ENCODE data around the gene PREX1. TPM values are rescaled to one million over a fixed set of nuclear protein-coding genes. Genes with fewer than 3 reads are reported as not detected.

The PREX1 gene
- polyA plus RNA-seq, 1 donor: 9.9 TPM

DNA sequence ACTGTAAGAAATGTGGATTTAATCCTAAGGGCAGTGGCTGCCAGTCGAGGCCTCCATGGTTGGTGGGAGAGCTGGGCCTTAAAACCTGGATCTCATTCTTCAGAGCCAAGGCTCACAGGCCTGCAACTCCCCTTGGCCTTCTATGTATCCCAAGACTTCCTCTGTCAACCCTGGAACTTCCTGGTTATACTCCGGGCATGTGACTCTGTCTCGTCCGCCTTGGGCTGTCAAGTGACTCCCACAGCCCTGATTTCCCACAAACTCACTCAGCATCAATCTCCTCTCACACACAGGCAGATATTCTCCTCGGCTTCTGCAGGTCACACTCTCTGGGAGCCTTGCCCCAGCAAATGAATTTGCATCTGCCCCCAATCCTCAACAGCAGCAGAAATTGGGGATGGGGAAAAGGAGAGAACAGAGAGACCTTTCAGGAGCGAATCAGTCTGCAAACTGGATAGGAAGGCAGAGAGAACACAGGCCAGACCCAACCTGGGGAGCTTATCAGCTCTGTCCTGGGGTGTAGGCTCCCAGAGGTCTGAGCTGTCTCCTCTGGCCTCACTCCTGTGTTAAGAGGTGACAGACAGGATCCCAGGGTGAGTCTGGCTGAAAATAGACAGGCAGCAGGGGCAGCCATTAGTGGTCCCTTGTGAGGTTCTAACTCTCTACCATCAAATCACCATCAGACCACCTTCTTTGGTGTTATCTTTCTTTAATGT, 30.4 kb upstream of the PREX1 start:
- WGBS (ENCODE audit: insufficient coverage, low lambda C conversion rate): no CpG with 5 or more reads among the region's 6 CpGs
- Histone ChIP-seq H3K27ac (ENCODE audit: low read length) (no peak overlapping the region), H3K4me1 (ENCODE audit: control insufficient read depth, insufficient read depth, low read length) (peaks cover 3% of the 10 kb centered on the region), H3K27me3 (ENCODE audit: control insufficient read depth, insufficient read depth, low read length) (no peaks in the 10 kb centered on the region), H3K9me3 (ENCODE audit: control insufficient read depth, low read depth, low read length) (no peaks in the 10 kb centered on the region), H3K36me3 (ENCODE audit: control insufficient read depth, insufficient read depth, low read length) (no peaks in the 10 kb centered on the region), H3K4me3 (ENCODE audit: low read length) (no peak overlapping the region)
- no peak for DNase-seq

DNA sequence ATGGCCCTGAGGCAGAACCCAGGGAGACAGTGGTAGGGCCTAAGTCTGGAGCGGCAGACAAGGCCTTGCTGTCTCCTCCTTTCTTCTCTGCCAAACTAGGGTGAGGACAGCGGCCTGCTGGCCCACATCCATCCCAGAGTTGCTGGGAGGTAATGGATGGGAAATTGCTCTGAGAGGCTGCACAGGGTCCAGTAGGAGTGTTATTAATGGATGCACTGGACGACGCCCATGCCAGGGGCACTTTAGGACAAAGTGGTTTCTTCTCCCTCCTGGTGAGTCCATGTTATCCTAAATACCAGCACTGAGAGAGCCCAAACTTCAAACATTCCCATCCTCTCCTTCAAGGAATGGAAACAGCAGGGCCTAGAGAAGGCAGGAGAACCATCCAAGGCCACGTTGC, 28.3 kb upstream of the PREX1 start:
- WGBS (ENCODE audit: insufficient coverage, low lambda C conversion rate): no CpG with 5 or more reads among the region's 5 CpGs
- Histone ChIP-seq H3K27me3 (ENCODE audit: control insufficient read depth, insufficient read depth, low read length) (no peaks in the 10 kb centered on the region), H3K4me1 (ENCODE audit: control insufficient read depth, insufficient read depth, low read length) (peaks cover 3% of the 10 kb centered on the region), H3K4me3 (ENCODE audit: low read length) (no peak overlapping the region), H3K9me3 (ENCODE audit: control insufficient read depth, low read depth, low read length) (no peaks in the 10 kb centered on the region), H3K27ac (ENCODE audit: low read length) (no peak overlapping the region), H3K36me3 (ENCODE audit: control insufficient read depth, insufficient read depth, low read length) (no peaks in the 10 kb centered on the region)
- DNase-seq: no peak

DNA sequence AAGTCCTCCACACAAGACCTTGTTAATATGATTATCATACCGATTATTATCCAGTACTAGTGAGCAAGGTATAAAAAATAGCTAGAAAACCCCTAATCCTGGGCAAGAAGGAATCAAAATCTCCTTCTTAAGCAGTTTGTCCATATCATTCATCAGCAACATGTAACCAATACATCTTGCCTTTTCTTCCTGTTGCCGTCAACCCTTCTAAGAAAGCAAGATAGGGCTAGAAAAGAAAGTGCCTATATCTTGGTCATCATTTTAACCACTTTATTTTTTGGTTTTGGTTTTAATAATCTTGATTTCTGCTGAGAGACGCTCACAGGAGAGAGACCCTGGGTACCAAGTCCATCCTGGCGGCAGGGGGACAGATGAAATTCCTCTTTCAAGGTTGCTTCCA, 27.2 kb upstream of the PREX1 start:
- no peaks in the 10 kb centered on the region for H3K36me3 ChIP-seq (ENCODE audit: control insufficient read depth, insufficient read depth, low read length)
- peaks cover 5% of the 10 kb centered on the region for H3K27me3 ChIP-seq (ENCODE audit: control insufficient read depth, insufficient read depth, low read length)
- WGBS (ENCODE audit: insufficient coverage, low lambda C conversion rate): 100% methylated on average over 2 of the region's 4 CpGs
- H3K4me3 ChIP-seq (ENCODE audit: low read length): no peak overlapping the region
- H3K4me1 ChIP-seq (ENCODE audit: control insufficient read depth, insufficient read depth, low read length): peaks cover 3% of the 10 kb centered on the region
- no peak for DNase-seq
- no peaks in the 10 kb centered on the region for H3K9me3 ChIP-seq (ENCODE audit: control insufficient read depth, low read depth, low read length)
- H3K27ac ChIP-seq (ENCODE audit: low read length): no peak overlapping the region

DNA sequence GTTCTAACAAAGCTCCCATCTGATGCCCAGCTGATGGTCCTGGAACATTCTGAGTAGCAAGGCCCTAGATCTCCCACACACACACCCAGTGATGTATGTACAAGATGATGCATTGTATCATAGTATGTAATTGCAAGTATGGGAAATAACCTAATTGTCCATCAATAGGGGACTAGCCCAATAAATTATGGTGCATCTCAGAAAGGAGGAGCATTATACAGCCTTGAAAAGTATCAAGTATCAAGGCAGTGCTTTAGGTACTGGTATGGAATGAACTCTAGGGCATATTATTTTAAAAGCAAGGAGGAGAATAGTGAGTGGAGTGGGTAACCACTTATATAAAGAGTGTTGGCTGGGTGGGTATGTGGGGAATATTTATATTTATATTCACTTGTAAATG, 24.8 kb upstream of the PREX1 start:
- H3K27me3 ChIP-seq (ENCODE audit: control insufficient read depth, insufficient read depth, low read length): peaks cover 5% of the 10 kb centered on the region
- no peak overlapping the region for H3K4me3 ChIP-seq (ENCODE audit: low read length)
- H3K4me1 ChIP-seq (ENCODE audit: control insufficient read depth, insufficient read depth, low read length): peaks cover under 1% of the 10 kb centered on the region
- DNase-seq: no peak
- no peaks in the 10 kb centered on the region for H3K36me3 ChIP-seq (ENCODE audit: control insufficient read depth, insufficient read depth, low read length)
- H3K27ac ChIP-seq (ENCODE audit: low read length): no peak overlapping the region
- H3K9me3 ChIP-seq (ENCODE audit: control insufficient read depth, low read depth, low read length): no peaks in the 10 kb centered on the region

DNA sequence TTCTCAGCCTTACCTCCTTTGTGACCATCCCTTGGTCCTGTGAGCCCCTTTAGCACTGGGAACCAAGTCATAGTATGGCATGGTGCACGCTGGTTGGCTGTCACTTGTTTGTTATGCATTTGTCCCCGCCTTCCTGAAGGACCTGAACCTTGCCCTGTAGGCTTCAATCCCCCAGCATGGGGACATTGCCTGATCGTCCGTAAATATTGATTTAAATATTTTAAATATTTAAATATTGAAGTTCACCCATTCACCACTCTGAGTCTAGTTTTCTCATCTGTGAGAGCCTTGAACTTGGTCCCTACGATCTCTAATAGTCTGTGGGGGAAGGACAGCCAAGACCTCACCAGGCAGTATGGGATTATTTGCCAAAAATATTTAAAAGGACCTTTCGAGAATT, 23.8 kb upstream of the PREX1 start:
- no peaks in the 10 kb centered on the region for H3K4me1 ChIP-seq (ENCODE audit: control insufficient read depth, insufficient read depth, low read length)
- H3K36me3 ChIP-seq (ENCODE audit: control insufficient read depth, insufficient read depth, low read length): no peaks in the 10 kb centered on the region
- no peak overlapping the region for H3K27ac ChIP-seq (ENCODE audit: low read length)
- no peaks in the 10 kb centered on the region for H3K9me3 ChIP-seq (ENCODE audit: control insufficient read depth, low read depth, low read length)
- H3K27me3 ChIP-seq (ENCODE audit: control insufficient read depth, insufficient read depth, low read length): peaks cover 6% of the 10 kb centered on the region
- no peak overlapping the region for H3K4me3 ChIP-seq (ENCODE audit: low read length)
- no peak for DNase-seq
- WGBS (ENCODE audit: insufficient coverage, low lambda C conversion rate): no CpG with 5 or more reads among the region's 6 CpGs

DNA sequence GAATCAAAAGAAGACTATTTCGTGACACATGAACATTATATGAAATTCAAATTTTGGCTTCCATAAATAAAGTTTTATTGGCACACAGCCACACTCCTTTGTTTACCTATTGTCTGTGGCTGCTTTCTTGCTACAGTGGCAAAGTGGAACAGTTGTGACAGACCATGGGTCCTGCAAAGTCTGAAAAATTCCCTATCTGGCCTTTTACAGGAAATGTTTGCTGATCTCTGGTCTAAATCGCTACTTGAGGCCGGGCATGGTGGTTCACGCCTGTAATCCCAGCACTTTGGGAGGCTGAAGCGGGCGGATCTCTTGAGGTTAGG, 23.1 kb upstream of the PREX1 start:
- Histone ChIP-seq H3K9me3 (ENCODE audit: control insufficient read depth, low read depth, low read length) (no peaks in the 10 kb centered on the region), H3K27ac (ENCODE audit: low read length) (no peak overlapping the region), H3K36me3 (ENCODE audit: control insufficient read depth, insufficient read depth, low read length) (no peaks in the 10 kb centered on the region), H3K4me1 (ENCODE audit: control insufficient read depth, insufficient read depth, low read length) (no peaks in the 10 kb centered on the region), H3K27me3 (ENCODE audit: control insufficient read depth, insufficient read depth, low read length) (peaks cover 11% of the 10 kb centered on the region), H3K4me3 (ENCODE audit: low read length) (no peak overlapping the region)
- WGBS (ENCODE audit: insufficient coverage, low lambda C conversion rate): no CpG with 5 or more reads among the region's 6 CpGs
- DNase-seq: no peak

DNA sequence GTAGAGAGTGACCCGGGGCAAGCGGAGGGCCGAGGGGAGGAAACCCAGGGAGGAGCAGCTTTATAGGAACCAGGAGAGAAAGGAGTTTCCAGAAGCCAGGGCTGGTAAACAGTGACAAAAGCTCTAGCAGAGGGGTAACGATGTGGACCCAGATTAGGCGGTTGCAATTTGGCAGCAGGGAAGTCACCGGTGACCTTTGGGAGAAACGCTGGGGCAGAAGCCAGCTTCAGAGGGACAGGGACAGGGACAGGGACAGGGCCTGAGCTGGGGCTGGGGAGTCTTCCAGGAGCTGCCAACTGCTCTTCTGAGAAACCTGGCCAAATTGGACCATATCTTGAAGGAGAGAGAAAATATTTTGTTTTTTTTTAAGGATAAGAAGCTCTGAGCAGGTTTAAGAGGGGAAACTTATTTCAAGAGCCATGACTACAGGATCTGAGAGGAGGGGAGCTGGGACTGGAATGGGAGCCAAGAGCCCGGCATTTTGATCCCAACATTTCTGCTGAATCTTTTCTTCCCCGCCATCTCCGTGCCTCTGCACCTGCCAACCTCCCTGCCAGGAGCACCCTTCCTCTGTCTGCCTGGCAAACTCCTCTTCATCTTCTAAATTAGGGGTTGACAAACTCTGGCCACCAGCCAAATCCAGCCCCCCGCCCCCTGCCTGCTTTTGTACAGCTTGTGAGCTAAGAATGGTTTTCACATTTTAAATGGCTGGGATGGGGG, 22.6 kb upstream of the PREX1 start:
- no CpG with 5 or more reads among the region's 11 CpGs for WGBS (ENCODE audit: insufficient coverage, low lambda C conversion rate)
- Histone ChIP-seq H3K9me3 (ENCODE audit: control insufficient read depth, low read depth, low read length) (no peaks in the 10 kb centered on the region), H3K27me3 (ENCODE audit: control insufficient read depth, insufficient read depth, low read length) (peaks cover 11% of the 10 kb centered on the region), H3K4me1 (ENCODE audit: control insufficient read depth, insufficient read depth, low read length) (no peaks in the 10 kb centered on the region), H3K36me3 (ENCODE audit: control insufficient read depth, insufficient read depth, low read length) (no peaks in the 10 kb centered on the region), H3K27ac (ENCODE audit: low read length) (no peak overlapping the region), H3K4me3 (ENCODE audit: low read length) (no peak overlapping the region)
- no peak for DNase-seq

DNA sequence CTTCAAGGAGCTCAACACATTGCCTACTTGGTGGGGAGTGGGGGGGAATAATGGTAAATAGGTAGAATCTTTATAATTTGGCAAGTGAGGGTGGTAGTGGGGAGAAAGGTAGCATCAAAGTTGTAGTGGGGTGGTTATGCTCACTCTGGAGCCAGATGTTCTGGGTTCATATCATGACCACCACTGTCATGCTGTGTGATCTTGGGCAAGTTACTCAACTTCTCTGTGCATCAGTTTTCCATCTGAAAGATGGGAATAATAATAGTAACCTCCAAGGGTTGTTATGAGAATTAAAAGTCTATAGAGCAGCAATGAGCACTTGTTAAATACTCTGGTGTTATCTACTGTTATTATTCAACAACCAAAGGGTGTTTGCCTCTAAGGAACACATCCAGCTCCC, 22.0 kb upstream of the PREX1 start:
- peaks cover 14% of the 10 kb centered on the region for H3K27me3 ChIP-seq (ENCODE audit: control insufficient read depth, insufficient read depth, low read length)
- H3K4me1 ChIP-seq (ENCODE audit: control insufficient read depth, insufficient read depth, low read length): no peaks in the 10 kb centered on the region
- H3K4me3 ChIP-seq (ENCODE audit: low read length): no peak overlapping the region
- no peaks in the 10 kb centered on the region for H3K9me3 ChIP-seq (ENCODE audit: control insufficient read depth, low read depth, low read length)
- no peak overlapping the region for H3K27ac ChIP-seq (ENCODE audit: low read length)
- DNase-seq: no peak
- no peaks in the 10 kb centered on the region for H3K36me3 ChIP-seq (ENCODE audit: control insufficient read depth, insufficient read depth, low read length)

DNA sequence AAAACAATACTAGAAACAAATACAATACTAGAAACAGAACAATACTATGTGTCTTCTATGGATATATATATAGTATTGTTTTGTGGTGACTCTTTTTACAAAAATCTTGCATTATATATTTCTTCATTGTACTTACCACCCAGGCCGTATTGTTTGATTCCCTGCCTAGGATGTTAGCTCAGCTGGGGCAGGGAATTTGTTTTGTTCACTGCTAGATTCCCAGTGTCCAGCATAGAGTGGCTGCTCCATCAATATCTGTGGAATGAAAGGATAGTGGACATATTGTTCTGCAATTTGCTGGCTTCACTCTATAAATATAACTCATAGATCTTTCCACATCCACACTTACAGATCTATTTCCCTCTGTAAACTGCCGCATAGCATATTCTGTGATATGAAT, 21.5 kb upstream of the PREX1 start:
- Histone ChIP-seq H3K27me3 (ENCODE audit: control insufficient read depth, insufficient read depth, low read length) (peaks cover 14% of the 10 kb centered on the region), H3K27ac (ENCODE audit: low read length) (no peak overlapping the region), H3K4me1 (ENCODE audit: control insufficient read depth, insufficient read depth, low read length) (no peaks in the 10 kb centered on the region), H3K4me3 (ENCODE audit: low read length) (no peak overlapping the region), H3K9me3 (ENCODE audit: control insufficient read depth, low read depth, low read length) (no peaks in the 10 kb centered on the region), H3K36me3 (ENCODE audit: control insufficient read depth, insufficient read depth, low read length) (no peaks in the 10 kb centered on the region)
- no CpG with 5 or more reads among the region's 2 CpGs for WGBS (ENCODE audit: insufficient coverage, low lambda C conversion rate)
- DNase-seq: no peak

DNA sequence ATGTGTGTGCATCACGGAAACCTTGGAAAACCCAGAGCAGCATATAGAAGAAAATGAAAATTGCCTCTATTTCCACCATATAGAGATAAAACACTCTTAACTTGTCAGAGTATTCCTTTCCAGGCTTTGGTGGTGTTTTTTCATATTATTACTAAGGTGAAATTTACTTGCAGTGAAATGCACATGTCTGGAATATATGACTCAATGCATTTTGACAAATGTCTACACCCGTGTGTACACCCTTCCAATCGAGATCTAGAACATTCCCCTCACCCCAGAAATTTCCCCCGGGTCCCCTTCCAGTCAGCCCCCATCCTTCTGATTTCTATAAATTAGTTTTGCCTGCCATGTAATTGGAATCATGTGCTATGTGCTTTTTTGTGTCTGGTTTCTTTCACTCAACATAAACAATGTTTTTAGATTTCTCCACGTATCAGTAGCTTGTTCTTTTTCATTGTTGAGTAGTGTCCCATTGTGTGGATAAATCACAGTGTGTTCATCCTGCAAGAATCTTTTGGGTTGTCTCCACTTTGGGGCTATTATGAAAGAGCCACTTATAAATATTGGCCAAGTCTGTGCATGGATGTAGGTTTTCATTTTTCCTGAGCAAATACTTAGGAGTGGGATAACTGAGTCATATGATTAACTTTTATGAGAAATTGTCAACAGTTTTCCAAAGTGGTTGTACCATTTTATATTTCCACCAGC, 19.9 kb upstream of the PREX1 start:
- Histone ChIP-seq H3K27ac (ENCODE audit: low read length) (no peak overlapping the region), H3K27me3 (ENCODE audit: control insufficient read depth, insufficient read depth, low read length) (peaks cover 14% of the 10 kb centered on the region), H3K4me3 (ENCODE audit: low read length) (no peak overlapping the region), H3K9me3 (ENCODE audit: control insufficient read depth, low read depth, low read length) (no peaks in the 10 kb centered on the region), H3K4me1 (ENCODE audit: control insufficient read depth, insufficient read depth, low read length) (no peaks in the 10 kb centered on the region), H3K36me3 (ENCODE audit: control insufficient read depth, insufficient read depth, low read length) (no peaks in the 10 kb centered on the region)
- DNase-seq: no peak
- WGBS (ENCODE audit: insufficient coverage, low lambda C conversion rate): no CpG with 5 or more reads among the region's 5 CpGs

All from large intestine (tissue), 3 donors.